Central memory CD8-positive, alpha-beta T cell (primary cell): ENCODE measurements around the gene CSAG3.
"Not testable (repeated sequence)": the region's sequence is repeated elsewhere in the genome, so short reads cannot be mapped to it uniquely, and the experiment has no call there.

ENCODE experiments used
- ATAC-seq: fragments of 150-1000 bp; cut with Tn5 transposase; replicated peaks from 2 replicates; pipeline ENCODE4 v1.10.0; 2022; ENCODE audit warnings: mild to moderate bottlenecking, moderate FRiP score, moderate number of reproducible peaks; ENCODE audit not compliant: poor library complexity, severe bottlenecking; ENCODE audit errors: extremely low read depth
- DNase-seq, 2 donors: peaks; one replicate each; pipeline ENCODE4 v3.0.0; 2021; ENCODE audit warnings: low spot score in 2 of 2
- H3K27ac Mint-ChIP-seq: one replicate; pipeline ENCODE4 v1.8.0; 2022; ENCODE audit warnings: low read depth, mild to moderate bottlenecking, moderate library complexity, mixed read lengths
- H3K27me3 Mint-ChIP-seq: one replicate; pipeline ENCODE4 v1.8.0; 2022; ENCODE audit warnings: mixed read lengths
- H3K36me3 Mint-ChIP-seq: one replicate; pipeline ENCODE4 v1.8.0; 2022; ENCODE audit warnings: mild to moderate bottlenecking, moderate library complexity, mixed read lengths; ENCODE audit not compliant: insufficient read depth
- H3K4me1 Mint-ChIP-seq: one replicate; pipeline ENCODE4 v1.8.0; 2022; ENCODE audit warnings: mixed read lengths
- H3K4me3 Mint-ChIP-seq: one replicate; pipeline ENCODE4 v1.8.0; 2022; ENCODE audit warnings: mild to moderate bottlenecking, moderate library complexity, mixed read lengths
- H3K9me3 Mint-ChIP-seq: one replicate; pipeline ENCODE4 v1.8.0; 2022; ENCODE audit warnings: mixed read lengths

Gene CSAG3

DNA sequence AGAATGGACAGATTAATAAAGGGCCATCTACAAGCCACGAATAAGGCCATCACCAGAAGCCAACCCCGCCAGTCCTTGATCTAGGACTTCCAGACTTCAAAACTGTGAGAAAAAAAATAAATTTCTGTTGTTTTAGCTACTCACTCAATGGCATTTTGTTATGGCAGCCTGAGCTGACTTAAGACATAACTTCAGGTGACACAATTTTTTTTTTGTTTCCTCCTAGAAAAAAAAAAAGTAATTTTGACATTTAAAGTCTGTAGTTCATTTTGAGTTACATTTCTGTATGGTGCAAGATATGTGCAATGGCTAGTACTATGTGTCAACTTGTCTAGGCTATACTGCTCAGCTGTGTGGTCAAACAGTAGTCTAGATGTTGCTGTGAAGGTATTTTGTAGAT, at the start of gene CSAG3:
Gene CSAG3 (plus strand): TSS at position 301 of the 400 bp plus-strand sequence.
- not testable (repeated sequence) for DNase-seq, ATAC-seq, H3K27me3 Mint-ChIP-seq, H3K9me3 Mint-ChIP-seq, H3K36me3 Mint-ChIP-seq, H3K4me1 Mint-ChIP-seq, H3K4me3 Mint-ChIP-seq, H3K27ac Mint-ChIP-seq

DNA sequence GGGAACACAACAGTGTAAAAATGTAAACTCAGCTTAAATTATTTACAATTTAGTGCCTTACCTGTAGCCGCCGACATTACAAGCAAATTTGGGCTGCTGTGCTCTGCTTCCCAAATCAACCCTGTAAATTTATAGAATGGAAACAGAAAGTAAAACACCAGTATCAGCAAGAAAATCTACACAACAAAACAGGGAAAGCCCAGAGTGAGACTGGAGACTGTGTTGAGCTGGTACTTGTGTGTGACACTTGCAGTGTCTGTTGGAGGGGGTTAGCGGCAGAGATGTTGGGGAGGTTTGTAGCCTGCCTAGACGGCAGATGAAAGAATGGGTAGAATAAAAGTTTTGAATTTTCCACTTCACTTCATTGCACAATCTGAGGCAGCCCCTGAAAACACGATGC, 45.8 kb upstream of the CSAG3 start:
- not testable (repeated sequence) for DNase-seq, H3K27ac Mint-ChIP-seq, H3K36me3 Mint-ChIP-seq, H3K9me3 Mint-ChIP-seq, H3K27me3 Mint-ChIP-seq, H3K4me1 Mint-ChIP-seq, H3K4me3 Mint-ChIP-seq, ATAC-seq

DNA sequence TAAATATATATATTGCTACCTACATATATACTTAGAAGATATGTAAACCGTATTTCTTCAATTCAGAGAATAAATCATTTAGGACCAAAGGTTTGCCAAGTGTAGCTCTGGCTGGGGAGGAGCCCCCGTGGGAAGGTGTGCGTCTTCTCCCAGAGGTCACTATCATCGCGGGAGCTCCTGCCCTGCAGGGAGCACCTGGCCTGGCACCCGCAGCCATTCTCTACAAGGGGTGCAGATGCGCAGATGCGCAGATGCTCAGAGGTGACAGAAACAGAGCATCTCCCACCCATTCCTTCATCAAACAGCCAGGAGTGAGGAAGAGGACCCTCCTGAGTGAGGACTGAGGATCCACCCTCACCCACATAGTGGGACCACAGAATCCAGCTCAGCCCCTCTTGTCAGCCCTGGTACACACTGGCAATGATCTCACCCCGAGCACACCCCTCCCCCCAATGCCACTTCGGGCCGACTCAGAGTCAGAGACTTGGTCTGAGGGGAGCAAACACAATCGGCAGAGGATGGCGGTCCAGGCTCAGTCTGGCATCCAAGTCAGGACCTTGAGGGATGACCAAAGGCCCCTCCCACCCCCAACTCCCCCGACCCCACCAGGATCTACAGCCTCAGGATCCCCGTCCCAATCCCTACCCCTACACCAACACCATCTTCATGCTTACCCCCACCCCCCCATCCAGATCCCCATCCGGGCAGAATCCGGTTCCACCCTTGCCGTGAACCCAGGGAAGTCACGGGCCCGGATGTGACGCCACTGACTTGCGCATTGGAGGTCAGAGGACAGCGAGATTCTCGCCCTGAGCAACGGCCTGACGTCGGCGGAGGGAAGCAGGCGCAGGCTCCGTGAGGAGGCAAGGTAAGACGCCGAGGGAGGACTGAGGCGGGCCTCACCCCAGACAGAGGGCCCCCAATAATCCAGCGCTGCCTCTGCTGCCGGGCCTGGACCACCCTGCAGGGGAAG, 44.9 kb upstream of the CSAG3 start, which contains the start of gene MAGEA2B:
Gene MAGEA2B (plus strand): TSS at position 814 of the 973 bp plus-strand sequence. CDS start 2,479 bp downstream, outside the sequence.
- not testable (repeated sequence) for H3K36me3 Mint-ChIP-seq, DNase-seq, H3K4me1 Mint-ChIP-seq, H3K9me3 Mint-ChIP-seq, H3K27ac Mint-ChIP-seq, H3K27me3 Mint-ChIP-seq, ATAC-seq, H3K4me3 Mint-ChIP-seq

DNA sequence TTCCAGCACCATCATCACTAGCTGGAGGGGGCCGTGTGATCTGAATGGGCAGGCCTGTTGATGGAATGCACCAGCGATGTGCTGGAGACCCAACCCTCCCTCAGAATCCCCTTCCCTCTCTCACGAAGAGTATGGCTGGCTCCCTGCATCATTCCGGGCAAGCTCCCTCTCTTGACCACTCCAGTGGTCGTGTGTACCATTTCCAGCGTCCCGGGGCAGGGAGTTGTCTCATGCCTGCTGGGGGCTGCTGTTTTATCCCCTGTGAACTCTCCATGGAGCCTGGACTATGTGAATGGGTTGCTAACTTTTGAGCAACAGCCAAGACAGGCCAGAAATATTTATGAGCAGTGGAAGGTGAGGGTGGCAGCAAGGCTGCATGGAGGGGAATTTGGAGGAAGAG, 33.6 kb upstream of the CSAG3 start:
- Mint-ChIP-seq H3K27me3 (peaks cover 13% of the 10 kb centered on the region), H3K4me3 (no peak overlapping the region), H3K9me3 (no peaks in the 10 kb centered on the region), H3K27ac (no peak overlapping the region), H3K4me1 (no peaks in the 10 kb centered on the region), H3K36me3 (no peaks in the 10 kb centered on the region)
- DNase-seq (no peak), ATAC-seq (no peak)

DNA sequence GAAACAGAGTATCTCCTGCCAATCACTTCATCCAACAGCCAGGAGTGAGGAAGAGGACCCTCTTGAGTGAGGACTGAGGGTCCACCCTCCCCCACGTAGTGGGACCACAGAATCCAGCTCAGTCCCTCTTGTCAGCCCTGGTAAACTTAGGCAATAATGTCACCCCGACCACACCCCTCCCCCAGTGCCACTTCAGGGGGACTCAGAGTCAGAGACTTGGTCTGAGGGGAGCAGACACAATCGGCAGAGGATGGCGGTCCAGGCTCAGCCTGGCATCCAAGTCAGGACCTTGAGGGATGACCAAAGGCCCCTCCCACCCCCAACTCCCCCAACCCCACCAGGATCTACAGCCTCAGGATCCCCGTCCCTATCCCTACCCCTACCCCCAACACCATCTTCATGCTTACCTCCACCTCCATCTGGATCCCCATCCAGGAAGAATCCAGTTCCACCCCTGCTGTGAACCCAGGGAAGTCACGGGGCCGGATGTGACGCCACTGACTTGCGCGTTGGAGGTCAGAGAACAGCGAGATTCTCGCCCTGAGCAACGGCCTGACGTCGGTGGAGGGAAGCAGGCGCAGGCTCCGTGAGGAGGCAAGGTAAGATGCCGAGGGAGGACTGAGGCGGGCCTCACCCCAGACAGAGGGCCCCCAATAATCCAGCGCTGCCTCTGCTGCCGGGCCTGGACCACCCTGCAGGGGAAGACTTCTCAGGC, 25.6 kb upstream of the CSAG3 start, which contains the start of the genes CSAG1 and MAGEA12:
Gene CSAG1 (minus strand): TSS at position 461 of the 715 bp plus-strand sequence. CDS start 1,261 bp downstream, outside the sequence.
Gene MAGEA12 (plus strand): TSS at position 497 of the 715 bp plus-strand sequence. CDS start 2,405 bp downstream, outside the sequence.
- ATAC-seq: no peak
- DNase-seq: no peak
- no peaks in the 10 kb centered on the region for H3K9me3 Mint-ChIP-seq
- H3K36me3 Mint-ChIP-seq: no peaks in the 10 kb centered on the region
- no peaks in the 10 kb centered on the region for H3K4me1 Mint-ChIP-seq
- no peaks in the 10 kb centered on the region for H3K27me3 Mint-ChIP-seq
- no peak within 1 kb of the TSS for H3K4me3 Mint-ChIP-seq
- no peak within 1 kb of the TSS for H3K27ac Mint-ChIP-seq

DNA sequence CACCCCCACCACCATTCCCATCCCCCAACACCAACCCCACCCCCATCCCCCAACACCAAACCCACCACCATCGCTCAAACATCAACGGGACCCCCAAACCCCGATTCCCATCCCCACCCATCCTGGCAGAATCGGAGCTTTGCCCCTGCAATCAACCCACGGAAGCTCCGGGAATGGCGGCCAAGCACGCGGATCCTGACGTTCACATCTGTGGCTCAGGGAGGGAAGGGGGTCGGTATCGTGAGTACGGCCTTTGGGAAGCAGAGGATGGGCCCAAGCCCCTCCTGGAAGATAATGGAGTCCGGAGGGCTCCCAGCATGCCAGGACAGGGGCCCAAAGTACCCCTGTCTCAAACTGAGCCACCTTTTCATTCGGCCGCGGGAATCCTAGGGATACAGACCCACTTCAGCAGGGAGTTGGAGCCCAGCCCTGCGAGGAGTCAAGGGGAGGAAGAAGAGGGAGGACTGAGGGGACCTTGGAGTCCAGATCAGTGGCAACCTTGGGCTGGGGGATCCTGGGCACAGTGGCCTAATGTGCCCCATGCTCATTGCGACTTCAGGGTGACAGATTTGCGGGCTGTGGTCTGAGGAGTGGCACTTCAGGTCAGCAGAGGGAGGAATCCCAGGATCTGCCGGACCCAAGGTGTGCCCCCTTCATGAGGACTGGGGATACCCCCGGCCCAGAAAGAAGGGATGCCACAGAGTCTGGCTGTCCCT, 24.7 kb upstream of the CSAG3 start:
- not testable (repeated sequence) for H3K27me3 Mint-ChIP-seq, H3K36me3 Mint-ChIP-seq, H3K27ac Mint-ChIP-seq, DNase-seq, H3K9me3 Mint-ChIP-seq, H3K4me3 Mint-ChIP-seq, ATAC-seq, H3K4me1 Mint-ChIP-seq

- H3K4me3 Mint-ChIP-seq: no peak overlapping the region
- H3K4me1 Mint-ChIP-seq: no peaks in the 10 kb centered on the region
- ATAC-seq: no peak
- H3K27ac Mint-ChIP-seq: no peak overlapping the region
- H3K27me3 Mint-ChIP-seq: no peaks in the 10 kb centered on the region
- DNase-seq: no peak
- no peaks in the 10 kb centered on the region for H3K9me3 Mint-ChIP-seq
- no peaks in the 10 kb centered on the region for H3K36me3 Mint-ChIP-seq
Observed at GRCh38 chrX:152735101-152735500, 23.9 kb upstream of the CSAG3 start.

DNA sequence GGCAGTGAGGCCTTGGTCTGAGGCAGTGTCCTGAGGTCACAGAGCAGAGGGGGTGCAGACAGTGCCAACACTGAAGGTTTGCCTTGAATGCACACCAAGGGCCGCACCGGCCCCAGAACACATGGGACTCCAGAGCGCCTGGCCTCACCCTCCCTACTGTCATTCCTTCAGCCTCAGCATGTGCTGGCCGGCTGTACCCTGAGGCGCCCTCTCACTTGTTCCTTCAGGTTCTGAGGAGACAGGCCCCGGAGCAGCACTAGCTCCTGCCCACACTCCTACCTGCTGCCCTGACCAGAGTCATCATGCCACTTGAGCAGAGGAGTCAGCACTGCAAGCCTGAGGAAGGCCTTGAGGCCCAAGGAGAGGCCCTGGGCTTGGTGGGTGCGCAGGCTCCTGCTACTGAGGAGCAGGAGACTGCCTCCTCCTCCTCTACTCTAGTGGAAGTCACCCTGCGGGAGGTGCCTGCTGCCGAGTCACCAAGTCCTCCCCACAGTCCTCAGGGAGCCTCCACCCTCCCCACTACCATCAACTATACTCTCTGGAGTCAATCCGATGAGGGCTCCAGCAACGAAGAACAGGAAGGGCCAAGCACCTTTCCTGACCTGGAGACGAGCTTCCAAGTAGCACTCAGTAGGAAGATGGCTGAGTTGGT, 23.0 kb upstream of the CSAG3 start:
- no peak overlapping the region for H3K4me3 Mint-ChIP-seq
- DNase-seq: no peak
- H3K27ac Mint-ChIP-seq: no peak overlapping the region
- H3K4me1 Mint-ChIP-seq: no peaks in the 10 kb centered on the region
- no peak for ATAC-seq
- H3K36me3 Mint-ChIP-seq: no peaks in the 10 kb centered on the region
- H3K9me3 Mint-ChIP-seq: no peaks in the 10 kb centered on the region
- no peaks in the 10 kb centered on the region for H3K27me3 Mint-ChIP-seq

GRCh38 chrX:152736528-152736927, 22.5 kb upstream of the CSAG3 start:
- not testable (repeated sequence) for H3K9me3 Mint-ChIP-seq, H3K27me3 Mint-ChIP-seq, H3K4me1 Mint-ChIP-seq, H3K36me3 Mint-ChIP-seq, ATAC-seq, DNase-seq, H3K4me3 Mint-ChIP-seq, H3K27ac Mint-ChIP-seq

GRCh38 chrX:152738560-152738959, 20.5 kb upstream of the CSAG3 start:
- Mint-ChIP-seq H3K27ac (no peak overlapping the region), H3K36me3 (no peaks in the 10 kb centered on the region), H3K9me3 (no peaks in the 10 kb centered on the region), H3K4me1 (no peaks in the 10 kb centered on the region), H3K27me3 (no peaks in the 10 kb centered on the region), H3K4me3 (no peak overlapping the region)
- no peak for ATAC-seq
- no peak for DNase-seq

DNA sequence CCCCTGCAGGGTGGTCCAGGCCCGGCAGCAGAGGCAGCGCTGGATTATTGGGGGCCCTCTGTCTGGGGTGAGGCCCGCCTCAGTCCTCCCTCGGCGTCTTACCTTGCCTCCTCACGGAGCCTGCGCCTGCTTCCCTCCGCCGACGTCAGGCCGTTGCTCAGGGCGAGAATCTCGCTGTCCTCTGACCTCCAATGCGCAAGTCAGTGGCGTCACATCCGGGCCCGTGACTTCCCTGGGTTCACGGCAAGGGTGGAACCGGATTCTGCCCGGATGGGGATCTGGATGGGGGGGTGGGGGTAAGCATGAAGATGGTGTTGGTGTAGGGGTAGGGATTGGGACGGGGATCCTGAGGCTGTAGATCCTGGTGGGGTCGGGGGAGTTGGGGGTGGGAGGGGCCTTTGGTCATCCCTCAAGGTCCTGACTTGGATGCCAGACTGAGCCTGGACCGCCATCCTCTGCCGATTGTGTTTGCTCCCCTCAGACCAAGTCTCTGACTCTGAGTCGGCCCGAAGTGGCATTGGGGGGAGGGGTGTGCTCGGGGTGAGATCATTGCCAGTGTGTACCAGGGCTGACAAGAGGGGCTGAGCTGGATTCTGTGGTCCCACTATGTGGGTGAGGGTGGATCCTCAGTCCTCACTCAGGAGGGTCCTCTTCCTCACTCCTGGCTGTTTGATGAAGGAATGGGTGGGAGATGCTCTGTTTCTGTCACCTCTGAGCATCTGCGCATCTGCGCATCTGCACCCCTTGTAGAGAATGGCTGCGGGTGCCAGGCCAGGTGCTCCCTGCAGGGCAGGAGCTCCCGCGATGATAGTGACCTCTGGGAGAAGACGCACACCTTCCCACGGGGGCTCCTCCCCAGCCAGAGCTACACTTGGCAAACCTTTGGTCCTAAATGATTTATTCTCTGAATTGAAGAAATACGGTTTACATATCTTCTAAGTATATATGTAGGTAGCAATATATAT, 5.0 kb upstream of the CSAG3 start, which contains the start of gene MAGEA2:
Gene MAGEA2 (minus strand): TSS at position 157 of the 965 bp plus-strand sequence. CDS start 2,479 bp downstream, outside the sequence.
- H3K36me3 Mint-ChIP-seq: not testable (repeated sequence)

More for the DNA sequence above, 5.0 kb upstream of the CSAG3 start, which contains the start of gene MAGEA2:
- H3K9me3 Mint-ChIP-seq, H3K27ac Mint-ChIP-seq, ATAC-seq, H3K27me3 Mint-ChIP-seq, H3K4me3 Mint-ChIP-seq, H3K4me1 Mint-ChIP-seq, DNase-seq: not testable (repeated sequence)
